Mammary epithelial cell (primary cell): ENCODE data around the gene MSANTD1.

ENCODE experiments used
- CTCF ChIP-seq, 2 donors: IDR thresholded peaks in 1 of 2; conservative IDR thresholded peaks in 1 of 2; 2 replicates each; pipeline ENCODE4 v1.5.1; 2011 to 2012; ENCODE audit warnings: inconsistent platforms in 2 of 2, low read length in 2 of 2, mild to moderate bottlenecking in 2 of 2, control low read depth in 1 of 2, low read depth in 1 of 2; ENCODE audit not compliant: insufficient read depth in 1 of 2; ENCODE audit errors: extremely low read depth in 1 of 2
- EZH2 ChIP-seq: IDR thresholded peaks from 2 replicates; pipeline ENCODE4 v1.6.1; 2012; ENCODE audit warnings: low read length, inconsistent platforms, borderline replicate concordance

- TF ChIP-seq CTCF (conservative IDR thresholded peaks at IDR 0.05 in 1 of 2, IDR thresholded peaks at IDR 0.05 in 1 of 2; ENCODE audit: extremely low read depth in 1 of 2, insufficient read depth in 1 of 2, low read depth in 1 of 2, low read length in 2 of 2), result no peak
- TF ChIP-seq EZH2, result no peak
These were observed 38.5 kb downstream of the MSANTD1 start for GRCh38 chr4:3287271-3287971.
